Upper lobe of left lung (tissue), 4 donors: ENCODE results near the gene CLPTM1L.

Source experiments
- POLR2A ChIP-seq, 4 donors: fragments of 450-650 bp; IDR thresholded peaks; one replicate each; pipeline ENCODE4 v1.5.1; 2016 to 2017; ENCODE audit warnings: antibody characterized with exemption in 4 of 4, mild to moderate bottlenecking in 2 of 4
- POLR2AphosphoS5 ChIP-seq, 2 donors: sonication (generic); formaldehyde crosslinking; IDR thresholded peaks; one replicate each; pipeline ENCODE4 v1.5.1; 2017; ENCODE audit warnings: antibody characterized with exemption in 2 of 2
- TF ChIP-seq, protein P1 (sequence below), 6 experiments: fragments of 450-650 bp in 4 of 6; fragments of 200-600 bp in 2 of 6; sonication (generic) in 2 of 6; IDR thresholded peaks; one replicate each; pipeline ENCODE4 v1.5.1; 2016 to 2019; ENCODE audit warnings: antibody characterized with exemption in 6 of 6

DNA sequence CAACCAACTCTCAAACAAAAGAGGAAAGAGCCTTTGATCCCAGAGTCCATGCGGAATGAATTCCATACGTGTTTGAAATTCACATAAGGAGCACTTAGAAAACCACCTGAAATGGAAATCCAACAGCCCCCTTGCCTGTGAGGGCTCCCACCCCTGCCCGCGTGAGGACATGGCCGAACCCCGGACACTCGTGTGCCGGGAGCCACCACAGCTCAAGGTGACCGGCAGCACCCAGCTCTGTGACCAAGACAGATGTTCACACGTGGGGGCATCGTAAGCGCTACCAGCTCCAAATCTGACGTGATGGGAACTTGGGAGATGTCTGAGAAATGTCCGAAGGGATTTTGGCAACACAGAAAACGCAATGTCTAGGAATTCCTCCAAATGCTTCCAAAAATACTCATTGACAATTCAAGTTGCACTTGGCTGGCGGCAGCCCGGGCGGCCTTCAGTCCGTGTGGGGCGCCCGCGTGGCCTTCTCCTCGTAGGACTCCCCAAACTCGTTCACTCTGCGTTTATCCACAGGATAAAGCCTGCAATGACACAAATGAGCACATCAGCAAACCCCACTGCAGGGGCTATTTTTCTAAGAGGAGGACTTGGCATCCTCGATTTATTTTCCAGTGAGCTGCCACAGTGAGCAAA lies 26.9 kb downstream of the CLPTM1L start:
- TF ChIP-seq POLR2AphosphoS5 (IDR thresholded peaks at IDR 0.05) (no peak), POLR2A (IDR thresholded peaks at IDR 0.05) (no peak)
- TF ChIP-seq, protein P1, sequence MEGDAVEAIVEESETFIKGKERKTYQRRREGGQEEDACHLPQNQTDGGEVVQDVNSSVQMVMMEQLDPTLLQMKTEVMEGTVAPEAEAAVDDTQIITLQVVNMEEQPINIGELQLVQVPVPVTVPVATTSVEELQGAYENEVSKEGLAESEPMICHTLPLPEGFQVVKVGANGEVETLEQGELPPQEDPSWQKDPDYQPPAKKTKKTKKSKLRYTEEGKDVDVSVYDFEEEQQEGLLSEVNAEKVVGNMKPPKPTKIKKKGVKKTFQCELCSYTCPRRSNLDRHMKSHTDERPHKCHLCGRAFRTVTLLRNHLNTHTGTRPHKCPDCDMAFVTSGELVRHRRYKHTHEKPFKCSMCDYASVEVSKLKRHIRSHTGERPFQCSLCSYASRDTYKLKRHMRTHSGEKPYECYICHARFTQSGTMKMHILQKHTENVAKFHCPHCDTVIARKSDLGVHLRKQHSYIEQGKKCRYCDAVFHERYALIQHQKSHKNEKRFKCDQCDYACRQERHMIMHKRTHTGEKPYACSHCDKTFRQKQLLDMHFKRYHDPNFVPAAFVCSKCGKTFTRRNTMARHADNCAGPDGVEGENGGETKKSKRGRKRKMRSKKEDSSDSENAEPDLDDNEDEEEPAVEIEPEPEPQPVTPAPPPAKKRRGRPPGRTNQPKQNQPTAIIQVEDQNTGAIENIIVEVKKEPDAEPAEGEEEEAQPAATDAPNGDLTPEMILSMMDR (IDR thresholded peaks at IDR 0.05): no peak
